Femur (tissue), 1 donor: Measurements from ENCODE around the gene CERS5.

Experiments
- DNase-seq: peaks from one replicate; pipeline ENCODE4 v3.0.0-alpha.2; 2017

The CERS5 gene

GRCh38 chr12:50123203-50123602 is 44.0 kb downstream of the CERS5 start:
- no peak for DNase-seq

GRCh38 chr12:50121641-50122040 is 45.5 kb downstream of the CERS5 start:
- no peak for DNase-seq

GRCh38 chr12:50120953-50121352 is 46.2 kb downstream of the CERS5 start:
- no peak for DNase-seq

- no peak for DNase-seq
Measured at GRCh38 chr12:50120521-50120920, 46.6 kb downstream of the CERS5 start.

GRCh38 chr12:50119387-50119786 is 47.8 kb downstream of the CERS5 start:
- DNase-seq = no peak

GRCh38 chr12:50117057-50117622 is 50.0 kb downstream of the CERS5 start:
- no peak for DNase-seq

- no peak for DNase-seq
Measured at GRCh38 chr12:50112456-50113218, 54.5 kb downstream of the CERS5 start.

GRCh38 chr12:50111693-50112455 is 55.3 kb downstream of the CERS5 start, which contains the start of gene COX14:
Gene COX14 (plus strand): TSS chr12:50112236. CDS start chr12:50120044, 7,808 bp downstream.
- peak; percentile 100 for DNase-seq

GRCh38 chr12:50111395-50111692 is 55.8 kb downstream of the CERS5 start:
- no peak for DNase-seq

- DNase-seq = peak; percentile 72
Measured at GRCh38 chr12:50110762-50111351, 56.3 kb downstream of the CERS5 start.

GRCh38 chr12:50110127-50110761 is 56.9 kb downstream of the CERS5 start:
- peak; percentile 49 for DNase-seq

GRCh38 chr12:50109319-50109718 is 57.9 kb downstream of the CERS5 start:
- no peak for DNase-seq

GRCh38 chr12:50107416-50108268 is 59.5 kb downstream of the CERS5 start:
- no peak for DNase-seq

GRCh38 chr12:50106907-50107306 is 60.3 kb downstream of the CERS5 start:
- no peak for DNase-seq

GRCh38 chr12:50105913-50106450 is 61.2 kb downstream of the CERS5 start:
- DNase-seq = no peak

GRCh38 chr12:50104417-50105366 is 62.5 kb downstream of the CERS5 start:
- DNase-seq = peak; percentile 50

GRCh38 chr12:50103767-50104321 is 63.3 kb downstream of the CERS5 start, which contains the start of gene GPD1:
Gene GPD1 (plus strand): TSS chr12:50104008. CDS start chr12:50104051, 43 bp downstream.
- DNase-seq = peak; percentile 61

- DNase-seq = no peak
Measured at GRCh38 chr12:50103351-50103750, 63.8 kb downstream of the CERS5 start.

- DNase-seq = no peak
Measured at GRCh38 chr12:50102646-50103309, 64.4 kb downstream of the CERS5 start.

- no peak for DNase-seq
Measured at GRCh38 chr12:50102131-50102531, 65.0 kb downstream of the CERS5 start.
